ENCODE results near the gene RBMS3. TPM values are rescaled to one million over a fixed set of nuclear protein-coding genes. Genes with fewer than 3 reads are reported as not detected.

RBMS3 gene
- total RNA-seq, 1 experiment from 2014 or later = 74.2 TPM

GRCh38 chr3:29619676-29620075 is 338.8 kb downstream of the RBMS3 start:
- CTCF ChIA-PET = interaction anchor here (0.7 kb wide), 1 partner anchor 1034 kb away, joined by 3 read pairs; no protein-coding TSS in a partner anchor

GRCh38 chr3:29627136-29628117 is 346.6 kb downstream of the RBMS3 start:
- no TSS peak for BruUV-seq (replicated peaks)

More at GRCh38 chr3:29619676-29620075, 338.8 kb downstream of the RBMS3 start:
- H3K4me1 Mint-ChIP-seq (ENCODE audit: insufficient read depth, unreplicated experiment) = peaks cover 7% of the 10 kb centered on the region
- H3K36me3 Mint-ChIP-seq (ENCODE audit: insufficient read depth, unreplicated experiment) = peaks cover 5% of the 10 kb centered on the region
- no peak overlapping the region for H3K4me3 Mint-ChIP-seq (ENCODE audit: unreplicated experiment)
- intact Hi-C loops (cut with micrococcal nuclease) = no loop called here
- no peak for DNase-seq (ENCODE audit: unreplicated experiment)
- no peaks in the 10 kb centered on the region for H3K27me3 Mint-ChIP-seq (ENCODE audit: insufficient read depth, unreplicated experiment)
- peak overlapping the region; percentile 44 for H3K27ac Mint-ChIP-seq (ENCODE audit: low read depth, unreplicated experiment)
- POLR2A ChIA-PET = interaction anchor here (0.7 to 1.1 kb wide), 2 partner anchors 138 to 290 kb away, joined by 3 to 4 read pairs; no protein-coding TSS in a partner anchor
- BruUV-seq (replicated peaks) = no TSS peak
- TF ChIP-seq CTCF (IDR thresholded peaks at IDR 0.05; ENCODE audit: unreplicated experiment) = no peak
- H3K9me3 Mint-ChIP-seq (ENCODE audit: unreplicated experiment) = peaks cover 7% of the 10 kb centered on the region

GRCh38 chr3:29628795-29629194 is 347.9 kb downstream of the RBMS3 start:
- Mint-ChIP-seq H3K4me1 (ENCODE audit: insufficient read depth, unreplicated experiment) (peaks cover 7% of the 10 kb centered on the region), H3K9me3 (ENCODE audit: unreplicated experiment) (no peaks in the 10 kb centered on the region), H3K27me3 (ENCODE audit: insufficient read depth, unreplicated experiment) (no peaks in the 10 kb centered on the region), H3K4me3 (ENCODE audit: unreplicated experiment) (no peak overlapping the region), H3K36me3 (ENCODE audit: insufficient read depth, unreplicated experiment) (peaks cover 5% of the 10 kb centered on the region), H3K27ac (ENCODE audit: low read depth, unreplicated experiment) (no peak overlapping the region)
- POLR2A ChIA-PET = no interaction called here
- CTCF ChIA-PET = interaction anchor here (0.6 to 1.0 kb wide), 3 partner anchors 611 to 961 kb away, joined by 3 read pairs; no protein-coding TSS in a partner anchor
- no TSS peak for BruUV-seq (replicated peaks)
- no peak for DNase-seq (ENCODE audit: unreplicated experiment)
- intact Hi-C loops (cut with micrococcal nuclease) = no loop called here
- no peak for TF ChIP-seq CTCF (IDR thresholded peaks at IDR 0.05; ENCODE audit: unreplicated experiment)

More at GRCh38 chr3:29627136-29628117, 346.6 kb downstream of the RBMS3 start:
- Mint-ChIP-seq H3K9me3 (ENCODE audit: unreplicated experiment) (no peaks in the 10 kb centered on the region), H3K27ac (ENCODE audit: low read depth, unreplicated experiment) (no peak overlapping the region), H3K36me3 (ENCODE audit: insufficient read depth, unreplicated experiment) (peaks cover 5% of the 10 kb centered on the region), H3K27me3 (ENCODE audit: insufficient read depth, unreplicated experiment) (no peaks in the 10 kb centered on the region), H3K4me1 (ENCODE audit: insufficient read depth, unreplicated experiment) (peaks cover 7% of the 10 kb centered on the region), H3K4me3 (ENCODE audit: unreplicated experiment) (no peak overlapping the region)
- intact Hi-C loops (cut with micrococcal nuclease) = no loop called here
- ChIA-PET CTCF (no interaction called here), POLR2A (no interaction called here)
- TF ChIP-seq CTCF (IDR thresholded peaks at IDR 0.05; ENCODE audit: unreplicated experiment) = no peak
- DNase-seq (ENCODE audit: unreplicated experiment) = no peak

GRCh38 chr3:29635888-29636287 is 355.0 kb downstream of the RBMS3 start:
- no peak overlapping the region for H3K4me3 Mint-ChIP-seq (ENCODE audit: unreplicated experiment)
- H3K27ac Mint-ChIP-seq (ENCODE audit: low read depth, unreplicated experiment) = no peak overlapping the region
- no peaks in the 10 kb centered on the region for H3K27me3 Mint-ChIP-seq (ENCODE audit: insufficient read depth, unreplicated experiment)
- H3K36me3 Mint-ChIP-seq (ENCODE audit: insufficient read depth, unreplicated experiment) = no peaks in the 10 kb centered on the region
- no peak for TF ChIP-seq CTCF (IDR thresholded peaks at IDR 0.05; ENCODE audit: unreplicated experiment)
- intact Hi-C loops (cut with micrococcal nuclease) = no loop called here
- POLR2A ChIA-PET = interaction anchor here (1.1 kb wide), 1 partner anchor 124 kb away, joined by 3 read pairs; no protein-coding TSS in a partner anchor
- BruUV-seq (replicated peaks) = no TSS peak
- peaks cover 9% of the 10 kb centered on the region for H3K4me1 Mint-ChIP-seq (ENCODE audit: insufficient read depth, unreplicated experiment)
- peaks cover 13% of the 10 kb centered on the region for H3K9me3 Mint-ChIP-seq (ENCODE audit: unreplicated experiment)
- CTCF ChIA-PET = no interaction called here
- DNase-seq (ENCODE audit: unreplicated experiment) = no peak

Measured in MCF 10A (cell line).